Putamen (tissue), 1 donor: ENCODE data around the gene DNAH1.

Source experiments
- DNase-seq: peaks from one replicate; pipeline ENCODE4 v3.0.0-alpha.2; 2016; ENCODE audit warnings: low spot score

DNAH1 gene

DNA sequence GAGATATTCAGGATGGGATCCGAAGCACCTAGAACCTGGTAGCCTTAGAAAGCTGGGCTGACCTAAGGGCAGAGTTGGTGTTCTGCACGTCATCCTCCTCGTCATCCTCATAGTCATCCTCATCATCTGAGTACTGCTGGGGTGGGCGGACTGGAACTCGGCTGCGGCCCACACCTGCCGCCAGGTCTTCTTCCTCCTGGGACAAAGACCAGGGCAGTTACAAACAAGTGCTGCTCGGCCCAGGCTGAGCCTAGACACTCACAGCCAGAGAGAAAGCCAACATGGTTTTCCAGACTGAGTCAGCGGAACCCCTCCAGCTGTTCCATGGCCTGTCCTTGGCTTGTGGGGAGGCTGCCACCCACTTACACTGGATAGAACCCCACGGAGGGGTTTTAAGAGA is 88.3 kb downstream of the DNAH1 start:
- no peak for DNase-seq

DNA sequence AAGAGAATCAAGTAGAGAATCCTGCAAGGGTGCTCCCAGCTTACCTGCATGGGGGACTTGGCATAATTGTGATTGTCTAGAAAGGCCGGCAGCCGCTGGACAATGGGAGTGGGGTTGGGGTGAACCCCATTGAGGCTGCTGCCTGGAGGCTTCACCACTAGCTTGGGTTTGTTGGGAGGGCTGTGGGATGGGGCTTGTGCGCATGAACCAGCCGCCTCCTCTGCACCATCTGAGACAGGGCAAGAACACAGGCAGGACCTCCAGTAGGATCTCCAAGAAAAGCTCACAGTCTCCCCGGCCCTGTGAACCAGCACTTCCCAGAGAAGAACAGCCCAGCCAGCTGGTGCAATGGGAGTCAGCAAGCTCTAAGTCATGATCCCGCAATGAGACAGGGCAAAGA is 88.9 kb downstream of the DNAH1 start:
- no peak for DNase-seq

DNA sequence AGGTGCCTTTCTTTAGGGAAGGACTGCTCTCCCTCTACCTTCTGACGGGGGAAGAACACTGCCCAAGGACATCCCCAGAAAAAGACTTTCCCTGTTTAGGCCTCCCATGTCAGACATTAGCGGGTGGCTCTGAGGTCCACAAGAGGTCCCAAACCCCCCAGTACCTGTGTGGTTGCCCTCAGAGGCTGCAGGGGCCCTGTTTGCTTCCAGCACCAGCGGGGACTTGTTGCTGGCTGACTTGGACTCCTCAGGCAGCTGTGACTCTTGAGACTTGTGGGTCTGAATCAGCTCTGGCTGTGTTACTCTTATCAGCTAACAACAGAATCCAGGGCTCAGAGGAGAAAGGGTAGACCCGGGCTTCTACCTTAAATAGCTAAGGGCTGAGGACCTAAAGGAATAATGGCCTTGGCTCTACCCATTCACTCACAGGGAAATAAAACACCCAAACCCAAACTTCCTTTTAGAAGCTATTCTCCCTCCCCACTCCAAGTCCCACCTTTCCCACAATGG is 89.5 kb downstream of the DNAH1 start:
- no peak for DNase-seq

DNA sequence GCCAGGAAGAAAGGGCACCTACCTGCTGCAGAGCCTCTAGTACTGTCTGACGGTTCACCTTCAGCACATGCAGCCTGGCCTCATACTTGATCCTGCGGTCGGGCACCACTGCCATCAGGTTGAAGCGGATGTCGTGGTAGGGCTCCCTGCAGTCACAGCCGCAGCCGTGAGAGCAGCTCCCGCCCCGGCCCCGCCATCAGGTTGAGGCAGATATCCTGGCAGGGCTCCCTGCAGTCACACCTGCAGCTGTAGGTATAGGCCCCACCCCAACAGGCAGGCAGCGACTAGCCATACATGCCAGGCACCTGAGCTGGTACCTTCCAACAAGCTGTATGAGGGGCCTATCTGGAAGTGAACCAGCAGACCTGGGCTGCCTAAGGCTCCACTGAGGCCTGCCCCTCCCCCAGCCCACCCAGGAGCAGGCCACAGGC is 90.1 kb downstream of the DNAH1 start:
- DNase-seq = no peak

DNA sequence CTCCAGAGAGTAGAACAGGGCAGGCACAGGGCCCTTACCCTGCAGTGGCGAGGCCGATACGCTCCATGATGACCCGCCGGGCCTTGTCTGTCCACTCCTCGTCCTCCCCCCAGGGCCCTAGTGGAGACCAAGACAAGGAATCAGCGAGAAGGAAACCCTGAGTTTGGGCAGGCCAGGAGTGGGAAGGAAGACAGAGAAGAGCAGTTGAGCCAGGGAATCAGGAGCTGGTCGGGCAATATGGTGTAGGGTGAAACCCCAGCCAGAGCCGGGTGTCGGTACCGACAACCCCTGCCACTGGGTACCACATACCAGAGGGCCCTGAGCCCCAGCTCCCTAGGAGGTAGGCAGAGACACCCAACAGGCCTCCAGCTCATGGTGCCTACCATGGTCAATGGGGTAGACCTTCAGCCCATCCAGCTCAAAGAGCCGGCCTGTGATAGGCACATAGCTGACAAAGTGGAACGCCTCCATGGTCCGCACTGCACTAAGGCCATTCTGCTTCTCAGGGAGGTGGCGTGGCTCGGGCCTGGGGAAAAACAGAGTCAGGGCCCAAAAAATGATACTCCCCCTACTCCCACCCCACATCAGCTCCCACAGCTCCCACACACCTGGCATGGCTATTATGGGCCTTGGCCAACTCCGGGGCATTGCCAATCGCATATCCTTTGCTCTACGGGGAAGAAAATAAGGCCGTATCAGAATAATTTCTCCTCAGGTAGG is 90.8 kb downstream of the DNAH1 start:
- DNase-seq = no peak

DNA sequence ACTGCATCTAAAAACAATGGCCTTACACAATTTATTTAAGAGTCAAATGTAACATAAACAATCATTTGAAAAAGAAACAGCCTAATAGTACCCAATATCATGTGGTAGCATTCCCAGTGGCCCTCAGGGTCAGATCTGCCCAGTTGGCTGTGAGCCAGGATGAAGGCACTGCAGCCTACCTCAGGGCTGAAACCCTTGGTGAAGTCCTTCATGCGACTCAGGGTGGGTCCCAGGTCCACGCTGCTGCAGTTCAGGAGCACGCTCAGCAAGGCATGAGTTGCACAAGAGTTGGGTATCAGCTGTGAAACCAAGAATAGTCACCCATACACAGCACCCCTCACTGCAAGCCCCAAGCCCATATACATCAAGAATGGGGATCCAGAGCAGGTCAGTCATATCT is 91.7 kb downstream of the DNAH1 start:
- no peak for DNase-seq

DNA sequence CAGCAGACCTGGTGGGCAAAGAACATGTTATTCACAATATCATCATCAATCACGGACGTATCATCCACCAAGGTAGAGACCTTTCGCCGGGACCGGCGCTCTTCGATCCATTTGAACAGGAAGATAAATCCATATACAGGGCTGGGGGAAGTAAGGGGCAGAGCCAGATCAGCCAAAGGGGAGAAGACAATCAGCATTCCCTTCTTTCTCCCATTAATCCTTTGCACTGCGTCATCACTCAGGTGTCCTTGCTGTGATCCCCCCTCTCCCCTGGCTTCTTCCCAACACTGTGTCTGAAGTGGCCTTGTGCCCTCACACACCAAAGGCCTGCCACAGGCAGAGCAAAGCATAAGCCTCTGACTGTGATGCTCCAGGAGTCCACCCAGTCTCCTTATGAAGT is 92.3 kb downstream of the DNAH1 start:
- DNase-seq = no peak

DNA sequence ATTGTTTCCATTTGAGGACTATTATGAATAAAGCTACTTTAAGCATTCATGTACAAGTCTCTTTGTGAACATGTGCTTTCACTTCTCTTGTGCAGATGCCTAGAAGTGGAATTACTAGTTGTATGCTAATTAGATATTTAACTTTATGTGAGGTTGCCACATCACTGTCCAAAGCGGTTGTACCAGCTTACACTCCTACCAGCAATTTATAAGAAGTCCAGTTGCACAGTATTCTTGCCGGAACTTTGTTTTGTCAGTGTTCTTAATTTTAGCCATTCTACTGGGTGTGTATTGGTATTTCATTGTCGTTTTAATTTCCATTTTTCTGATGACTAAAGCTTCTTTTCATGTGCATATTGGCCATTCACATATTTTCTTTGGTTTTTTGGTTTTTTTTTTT is 99.7 kb downstream of the DNAH1 start:
- no peak for DNase-seq

DNA sequence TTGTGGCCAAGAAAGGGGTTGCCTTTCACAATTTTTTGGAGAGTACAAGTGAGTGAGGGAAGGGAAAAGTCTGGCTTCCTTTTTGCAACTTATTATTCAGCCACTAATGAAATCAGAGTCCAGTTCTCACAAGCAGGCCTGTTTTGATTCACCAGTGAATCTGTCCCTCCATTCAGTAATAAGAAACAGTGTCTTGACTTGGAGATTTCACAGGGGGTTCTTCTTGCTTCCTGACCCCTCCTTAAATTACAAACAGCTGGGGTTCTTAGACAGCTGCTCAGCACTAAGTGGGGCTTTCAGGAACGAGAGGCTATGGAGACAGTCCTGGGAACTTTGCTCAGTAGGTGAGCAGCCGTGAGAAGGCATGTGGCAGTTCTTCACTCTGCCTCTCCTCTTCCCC is 104.3 kb downstream of the DNAH1 start:
- DNase-seq = no peak

DNA sequence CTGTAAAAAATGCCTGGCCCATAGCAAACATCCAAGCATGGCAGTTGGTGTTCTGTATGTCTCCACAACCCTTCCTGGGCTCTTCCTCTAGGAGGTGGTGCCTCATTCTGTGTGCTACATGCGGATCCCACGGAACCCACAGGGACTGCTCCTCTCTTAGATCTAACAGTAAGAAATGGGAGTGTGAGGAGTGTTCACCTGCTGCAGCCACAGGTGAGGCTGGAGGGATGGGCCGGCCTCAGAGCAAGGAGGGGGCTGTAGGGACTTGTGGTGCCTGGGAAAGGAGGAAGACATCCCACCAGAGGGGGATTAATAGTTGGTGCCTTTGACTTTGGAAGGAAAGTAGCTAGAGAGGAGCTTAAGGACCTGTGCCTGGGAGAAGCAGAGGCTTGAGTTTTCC is 106.5 kb downstream of the DNAH1 start:
- DNase-seq = no peak

DNA sequence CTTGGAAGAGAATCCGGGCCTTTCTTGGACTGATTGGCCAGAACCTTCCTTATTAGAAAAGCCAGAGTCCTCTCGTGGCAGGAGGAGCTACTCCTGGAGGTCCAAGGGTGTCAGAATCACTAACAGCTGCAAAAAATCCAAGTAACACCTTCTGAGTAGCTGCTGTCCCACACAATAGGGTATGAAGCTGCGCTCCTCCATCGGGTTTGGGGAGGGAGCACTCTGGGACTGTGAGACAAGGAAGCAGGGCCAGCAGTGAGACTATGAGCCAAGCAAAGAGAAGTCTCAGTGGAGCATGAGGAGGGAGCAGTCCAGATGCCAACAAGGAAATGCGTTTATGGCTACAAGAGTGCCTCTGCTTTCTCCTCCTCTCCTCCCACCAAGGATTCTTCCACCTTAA is 107.1 kb downstream of the DNAH1 start:
- no peak for DNase-seq

DNA sequence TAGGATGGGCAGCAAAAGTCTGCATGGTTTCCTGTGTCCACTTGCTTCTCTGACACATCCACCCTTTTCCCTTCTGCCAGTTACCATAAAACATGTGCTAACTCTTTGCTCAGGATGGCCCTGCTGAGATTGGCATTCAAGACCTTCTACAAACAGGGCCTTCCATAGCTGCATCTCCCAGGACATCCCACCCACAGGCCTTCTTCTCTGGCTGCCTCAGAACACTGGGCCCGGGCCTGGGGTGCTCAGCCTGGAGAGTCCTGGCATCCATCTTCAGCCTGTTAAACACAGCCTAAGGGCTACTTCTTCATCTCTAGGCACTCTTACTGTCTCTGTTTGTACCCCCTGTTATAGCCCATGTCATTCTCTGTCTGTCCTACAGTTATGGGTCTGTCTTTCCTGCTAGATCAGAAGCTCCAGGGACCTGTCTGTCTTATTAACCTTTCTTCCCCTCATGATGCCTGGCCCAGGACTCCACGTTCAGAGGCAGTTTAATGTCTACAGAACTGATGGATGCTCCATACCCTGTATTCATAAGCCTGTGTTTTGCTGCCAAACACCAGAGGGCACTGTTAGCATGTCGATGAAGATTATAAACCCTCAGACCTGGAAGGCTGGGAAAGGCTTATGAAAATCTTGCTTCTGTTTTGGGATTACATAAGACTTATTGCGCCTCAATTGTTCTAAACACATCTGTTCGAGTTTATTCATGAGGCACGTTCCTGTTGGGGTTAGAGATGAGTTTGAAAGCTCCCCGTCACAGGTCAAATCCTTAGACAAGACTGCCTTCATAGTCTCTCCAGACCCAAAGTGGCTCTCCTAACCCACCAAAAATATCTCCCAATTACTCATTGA is 112.3 kb downstream of the DNAH1 start:
- DNase-seq = peak; percentile 83

DNA sequence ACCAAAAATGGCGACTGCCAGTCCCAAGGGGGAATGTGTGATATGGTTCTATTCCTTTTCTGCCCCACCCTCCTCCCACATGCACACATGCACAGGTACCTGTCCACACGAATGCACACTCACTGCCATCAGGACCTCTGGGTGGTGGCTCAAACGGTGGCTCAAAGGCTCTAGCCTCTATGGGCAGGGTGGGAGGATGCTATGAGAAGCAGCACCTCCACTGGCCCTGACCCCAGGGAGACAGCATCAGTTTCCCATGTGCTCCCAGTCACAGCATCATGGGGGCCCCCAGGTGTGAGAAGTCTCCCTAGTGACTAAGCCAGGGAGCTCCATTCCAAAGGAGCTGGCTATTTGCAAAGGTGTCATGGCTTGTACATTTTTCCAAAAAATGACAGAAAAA is 112.9 kb downstream of the DNAH1 start:
- DNase-seq = no peak

DNA sequence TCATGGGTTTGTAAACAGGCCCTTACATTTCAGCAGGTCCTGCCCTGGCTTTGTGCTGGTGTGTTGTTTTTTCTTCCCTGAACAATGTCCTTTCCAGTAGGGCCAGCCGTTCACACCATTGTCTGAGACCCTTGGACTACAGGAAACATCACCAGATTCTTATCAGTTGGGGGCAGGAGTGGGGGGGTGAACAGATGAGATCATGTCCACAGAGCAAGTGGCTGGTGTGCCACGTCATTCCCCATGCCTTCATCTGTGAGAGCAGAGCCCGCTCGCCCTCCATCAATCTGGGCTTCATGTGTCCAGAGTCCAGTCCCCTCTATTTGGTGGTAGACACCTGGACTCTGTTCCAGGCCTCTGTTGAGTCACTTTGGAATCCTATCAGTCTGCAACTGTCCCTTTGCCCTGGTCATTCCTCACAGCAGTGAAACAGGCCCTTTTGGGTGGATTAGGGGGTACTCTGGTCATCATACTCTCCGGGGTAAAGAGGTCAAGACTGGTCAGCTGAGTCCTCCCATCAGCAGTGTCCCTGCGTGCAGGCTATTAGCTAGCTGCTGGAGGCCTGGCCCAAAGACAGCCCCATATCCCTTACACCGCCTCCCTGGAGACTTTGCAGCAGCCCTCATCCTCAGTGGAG is 113.8 kb downstream of the DNAH1 start:
- DNase-seq = no peak

DNA sequence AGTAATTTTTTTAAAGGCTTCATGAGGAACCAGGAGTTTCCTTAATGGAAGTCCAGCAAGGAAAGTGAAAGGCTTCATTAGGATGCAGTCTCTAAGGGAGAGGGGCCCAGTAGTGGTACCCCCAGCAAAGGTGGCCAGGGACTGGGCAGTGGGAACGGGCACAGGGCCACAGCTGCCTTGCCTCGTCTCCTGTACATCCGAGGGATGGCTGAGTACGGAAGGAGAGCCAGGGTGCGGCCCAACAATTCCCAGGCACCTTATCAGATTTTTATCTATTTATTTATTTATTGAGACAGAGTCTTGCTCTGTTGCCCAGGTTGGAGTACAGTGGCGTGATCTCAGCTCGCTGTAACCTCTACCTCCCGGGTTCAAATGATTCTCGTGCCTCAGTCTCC is 114.3 kb downstream of the DNAH1 start:
- DNase-seq = no peak

DNA sequence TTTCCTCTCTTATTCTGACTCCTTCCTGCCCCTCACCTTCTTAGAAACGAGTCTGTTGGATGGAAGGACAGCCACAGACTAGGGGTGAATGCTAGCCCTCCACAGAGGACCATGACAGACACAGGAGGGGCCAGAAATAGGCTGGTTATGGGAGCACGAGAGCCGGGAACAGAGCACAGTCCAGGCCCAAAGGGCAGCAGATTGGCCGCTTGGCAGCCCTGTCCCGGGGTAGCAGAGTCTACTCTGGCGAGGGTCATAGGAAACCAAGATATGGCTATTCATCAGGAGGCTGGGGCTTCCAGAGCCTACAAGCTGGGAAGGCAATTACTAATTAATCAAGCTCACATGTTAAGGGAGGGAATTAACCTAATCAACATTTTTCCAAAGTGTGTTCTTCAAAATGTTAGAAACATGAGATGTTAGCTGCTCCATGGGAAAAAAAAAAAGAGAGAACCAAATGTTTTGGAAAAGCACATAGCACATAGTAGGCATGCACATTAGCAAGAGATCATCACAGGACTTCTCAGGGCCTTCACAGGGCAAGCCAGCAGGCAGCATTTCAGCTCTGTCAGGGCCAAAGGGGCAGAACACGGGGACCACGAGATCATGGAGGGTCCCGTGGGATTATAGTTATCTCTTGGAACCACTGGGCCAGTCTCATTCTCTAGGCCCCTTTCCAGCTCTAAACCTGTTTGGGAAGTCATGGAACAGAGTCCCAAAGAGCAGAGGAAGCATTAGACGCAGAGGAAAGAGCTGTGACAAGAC is 115.5 kb downstream of the DNAH1 start:
- DNase-seq = no peak

DNA sequence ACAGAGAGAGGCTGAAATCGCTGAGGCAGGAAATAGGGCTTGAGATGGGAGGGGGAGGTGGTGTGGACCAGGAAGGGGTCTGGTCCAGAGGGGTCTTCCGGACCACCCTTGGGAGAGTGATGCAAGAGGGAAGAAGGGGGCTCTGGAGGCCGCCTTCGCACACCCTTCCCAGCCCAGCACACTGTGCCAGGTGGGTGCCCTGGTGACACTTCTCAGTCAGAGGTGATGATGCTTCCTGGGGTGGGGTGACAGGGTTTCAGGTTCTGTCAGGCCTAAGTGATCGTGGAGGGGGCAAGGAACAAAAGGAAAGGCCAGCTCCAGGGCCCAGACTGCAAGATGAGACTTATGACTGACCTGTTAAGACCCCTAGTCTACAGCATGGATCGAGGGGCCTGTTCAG is 116.1 kb downstream of the DNAH1 start:
- no peak for DNase-seq

DNA sequence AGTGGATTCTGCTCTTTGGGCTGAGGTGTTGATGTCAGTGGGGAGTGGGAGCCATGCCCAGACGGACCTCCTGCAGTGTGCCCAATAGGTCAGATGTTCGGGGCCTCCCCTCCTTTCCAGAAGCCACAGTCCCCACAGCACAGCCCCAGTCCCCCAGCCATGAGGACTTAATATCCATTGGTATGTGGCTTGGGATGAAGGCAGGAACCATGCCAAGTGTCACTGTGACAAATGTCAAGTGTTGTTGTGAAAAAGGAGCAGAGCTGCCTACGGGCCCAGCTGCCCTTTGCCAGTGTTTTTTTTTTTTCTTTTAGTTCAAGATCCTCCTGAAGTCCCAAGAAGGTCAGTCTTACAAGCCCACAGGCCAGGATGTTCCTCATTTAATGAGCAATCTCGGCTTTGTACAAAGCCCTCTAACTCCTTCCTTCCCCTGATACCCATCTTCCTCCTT is 116.6 kb downstream of the DNAH1 start:
- DNase-seq = no peak

DNA sequence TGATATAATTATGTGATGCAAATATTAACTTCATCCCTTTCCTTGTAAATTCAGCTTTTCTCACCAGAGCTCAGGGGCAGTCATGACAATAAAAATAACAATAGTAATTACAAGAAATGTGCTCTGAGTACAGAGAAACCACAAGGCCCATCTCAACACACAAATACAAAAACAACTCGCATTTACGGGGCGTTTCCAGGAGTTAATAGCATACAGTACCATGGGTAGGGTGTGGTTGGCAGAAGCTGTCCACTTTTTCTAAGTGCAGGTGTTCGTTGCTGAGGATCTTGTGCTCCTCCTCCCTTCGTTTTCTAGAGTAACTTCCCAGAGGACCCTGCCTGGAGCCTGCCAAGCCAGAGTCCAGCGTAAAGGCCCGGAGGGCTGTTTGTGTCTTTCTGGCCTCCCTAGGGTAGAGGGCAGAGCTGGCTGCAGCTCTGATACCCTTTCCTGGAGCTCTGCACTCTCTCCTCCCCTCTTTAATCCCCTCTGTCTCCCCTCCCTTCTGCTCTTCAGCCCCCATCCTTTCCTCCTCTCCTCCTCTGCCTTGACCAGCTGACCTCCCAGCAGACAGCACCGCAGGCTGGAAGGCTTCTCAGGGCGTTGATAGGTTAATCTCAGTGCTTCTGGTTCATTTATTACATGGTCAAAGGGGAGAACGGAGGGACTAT is 117.3 kb downstream of the DNAH1 start:
- no peak for DNase-seq

DNA sequence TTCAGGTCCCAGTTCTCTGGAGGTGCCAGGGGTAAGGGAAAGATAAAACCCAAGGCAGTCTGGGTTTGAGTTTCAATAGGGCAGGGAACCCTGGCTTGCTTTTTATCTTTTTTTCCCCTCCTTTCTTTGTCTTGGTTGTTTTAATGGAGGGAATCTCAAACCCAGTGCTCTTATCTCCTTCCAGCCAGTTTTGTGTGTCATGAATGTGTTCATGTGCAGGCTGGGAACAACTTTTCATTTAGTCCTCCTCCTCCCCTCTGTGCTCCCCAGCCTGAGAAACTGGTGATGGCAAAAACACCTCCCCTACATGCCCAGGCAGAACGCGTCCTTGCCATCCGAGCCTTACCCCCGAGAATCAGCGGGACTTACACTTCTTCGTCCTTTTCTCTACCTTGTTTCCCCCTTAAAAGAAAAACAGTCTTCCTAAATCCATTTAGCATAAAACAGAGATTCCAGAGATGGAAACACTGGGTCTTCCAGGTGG is 117.9 kb downstream of the DNAH1 start:
- no peak for DNase-seq

DNA sequence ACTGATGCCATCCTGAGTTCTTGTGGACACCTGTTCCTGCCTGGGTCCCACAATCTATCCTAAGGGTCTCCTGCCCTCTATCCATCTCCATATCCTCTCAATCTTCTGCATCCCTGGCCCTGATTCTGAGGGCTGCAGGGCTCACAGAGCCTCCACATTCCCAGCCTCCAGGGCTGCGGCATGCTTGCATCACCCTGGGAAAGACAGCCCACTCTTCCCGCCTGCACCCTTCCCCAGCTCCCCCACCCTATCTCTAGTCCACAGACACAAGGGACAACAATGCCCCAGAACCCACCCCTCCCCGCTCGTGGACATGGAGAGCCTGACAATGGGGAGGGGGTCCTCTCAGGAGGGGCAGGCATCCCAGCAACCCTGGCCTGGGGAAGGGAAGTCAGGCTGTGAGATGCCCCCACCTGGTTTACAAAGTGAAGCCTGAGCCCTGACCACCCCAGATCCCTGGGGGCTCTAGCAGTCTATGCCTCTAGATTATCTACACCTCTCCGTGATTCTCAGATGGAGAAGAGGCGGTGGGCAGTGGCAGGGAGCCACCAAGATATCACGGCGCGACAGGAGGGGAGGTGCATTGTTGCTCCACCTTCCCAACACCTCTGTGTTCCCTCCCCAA is 118.5 kb downstream of the DNAH1 start:
- DNase-seq = no peak
